Activated B cell treated with CpG ODN at 0.5 μM for 24 hours (primary cell): Measurements from ENCODE around the gene CASR. TPM values are rescaled to one million over a fixed set of nuclear protein-coding genes. Genes with fewer than 3 reads are reported as not detected.
A peak's percentile ranks its signal among the peaks of the same experiment; 100 is the strongest.

Experiments
- ATAC-seq: fragments of 200-7000 bp; cut with Tn5 transposase; one replicate; pipeline ENCODE4 v1.10.0; 2021; ENCODE audit warnings: low read depth, mild to moderate bottlenecking, moderate library complexity
- CTCF ChIA-PET: fragments of 350-600 bp; sonication (Branson Sonifier 250); formaldehyde crosslinking; loops from one replicate; lab custom pipeline; 2021; ENCODE audit warnings: antibody characterized with exemption; lab: Charles Lee
- POLR2A ChIA-PET: fragments of 350-600 bp; sonication (Branson Sonifier 250); formaldehyde crosslinking; loops from one replicate; lab custom pipeline; 2021; ENCODE audit warnings: antibody characterized with exemption; lab: Charles Lee
- DNase-seq: peaks from one replicate; pipeline ENCODE4 v3.0.0; 2022
- H3K27ac Mint-ChIP-seq: one replicate; pipeline ENCODE4 v1.8.0; 2020; ENCODE audit warnings: mixed read lengths
- H3K27me3 Mint-ChIP-seq: one replicate; pipeline ENCODE4 v1.8.0; 2021; ENCODE audit warnings: mixed read lengths
- H3K36me3 Mint-ChIP-seq: one replicate; pipeline ENCODE4 v1.8.0; 2021; ENCODE audit warnings: low read depth, mixed read lengths
- H3K4me1 Mint-ChIP-seq: one replicate; pipeline ENCODE4 v1.8.0; 2021; ENCODE audit warnings: mixed read lengths
- H3K4me3 Mint-ChIP-seq: one replicate; pipeline ENCODE4 v1.8.0; 2020; ENCODE audit warnings: mild to moderate bottlenecking, mixed read lengths
- H3K9me3 Mint-ChIP-seq: one replicate; pipeline ENCODE4 v1.8.0; 2020; ENCODE audit warnings: mixed read lengths
- CTCF ChIP-seq: fragments of 200-600 bp; IDR thresholded peaks from one replicate; pipeline ENCODE4 v1.8.0; 2022; ENCODE audit warnings: antibody characterized with exemption, mild to moderate bottlenecking
- intact Hi-C: fragments of 100-400 bp; cut with micrococcal nuclease; formaldehyde crosslinking; loops from one replicate; pipeline ENCODE4 v1.15.1; 2024
- total RNA-seq: library from RNA; stranded (reverse); gene quantifications from 2 replicates; pipeline ENCODE4 v1.2.3, GENCODE V29; 2022

The CASR gene
- total RNA-seq, 1 donor from 2014 or later, result 0.02 TPM

GRCh38 chr3:122247825-122248185, 64.3 kb downstream of the CASR start:
- DNase-seq (no peak), ATAC-seq (peak; percentile 81)
- Mint-ChIP-seq H3K27ac (peak overlapping the region; percentile 30), H3K36me3 (no peaks in the 10 kb centered on the region), H3K27me3 (no peaks in the 10 kb centered on the region), H3K9me3 (no peaks in the 10 kb centered on the region), H3K4me1 (peaks cover 36% of the 10 kb centered on the region), H3K4me3 (peak overlapping the region; percentile 16)
- POLR2A ChIA-PET, result interaction anchor here (1.3 kb wide), 1 partner anchor 14 kb away, joined by 3 read pairs; no protein-coding TSS in a partner anchor
- TF ChIP-seq CTCF, result no peak
- intact Hi-C loops, result loop anchor here (5.0 kb wide), 1 partner anchor 251 kb away; no protein-coding TSS in a partner anchor
- CTCF ChIA-PET, result interaction anchor here (0.7 to 1.3 kb wide), 3 partner anchors 11 to 146 kb away, joined by 3 read pairs; no protein-coding TSS in a partner anchor

- ChIA-PET CTCF (no interaction called here), POLR2A (interaction anchor here (0.5 to 0.6 kb wide), 2 partner anchors 38 to 196 kb away, joined by 3 to 4 read pairs; partner anchors contain the start of gene CD86)
- no peaks in the 10 kb centered on the region for H3K27me3 Mint-ChIP-seq
- TF ChIP-seq CTCF, result no peak
- H3K4me3 Mint-ChIP-seq, result no peak overlapping the region
- DNase-seq, result no peak
- ATAC-seq, result no peak
- no peak overlapping the region for H3K27ac Mint-ChIP-seq
- H3K4me1 Mint-ChIP-seq, result peaks cover 30% of the 10 kb centered on the region
- H3K36me3 Mint-ChIP-seq, result no peaks in the 10 kb centered on the region
- intact Hi-C loops, result no loop called here
- H3K9me3 Mint-ChIP-seq, result no peaks in the 10 kb centered on the region
These were observed 68.0 kb downstream of the CASR start for GRCh38 chr3:122251428-122251827.

GRCh38 chr3:122253581-122253980, 70.1 kb downstream of the CASR start:
- no peak for ATAC-seq

GRCh38 chr3:122255757-122256439, 72.4 kb downstream of the CASR start:
- TF ChIP-seq CTCF, result no peak
- H3K4me3 Mint-ChIP-seq, result no peak overlapping the region
- ATAC-seq (no peak), DNase-seq (no peak)
- ChIA-PET POLR2A (interaction anchor here (0.6 kb wide), 1 partner anchor 45 kb away, joined by 3 read pairs; no protein-coding TSS in a partner anchor), CTCF (interaction anchor here (0.9 to 3.2 kb wide), 4 partner anchors 10 to 373 kb away, joined by 3 to 15 read pairs (median 4); no protein-coding TSS in a partner anchor)
- H3K27me3 Mint-ChIP-seq, result no peaks in the 10 kb centered on the region
- peaks cover 19% of the 10 kb centered on the region for H3K4me1 Mint-ChIP-seq
- H3K36me3 Mint-ChIP-seq, result no peaks in the 10 kb centered on the region
- intact Hi-C loops, result no loop called here
- no peak overlapping the region for H3K27ac Mint-ChIP-seq
- H3K9me3 Mint-ChIP-seq, result no peaks in the 10 kb centered on the region

More at GRCh38 chr3:122253581-122253980, 70.1 kb downstream of the CASR start:
- no peak for DNase-seq
- no peak overlapping the region for H3K27ac Mint-ChIP-seq
- POLR2A ChIA-PET, result no interaction called here
- no peak for TF ChIP-seq CTCF
- no peak overlapping the region for H3K4me3 Mint-ChIP-seq
- peaks cover 15% of the 10 kb centered on the region for H3K4me1 Mint-ChIP-seq
- intact Hi-C loops, result no loop called here
- no peaks in the 10 kb centered on the region for H3K36me3 Mint-ChIP-seq
- H3K27me3 Mint-ChIP-seq, result no peaks in the 10 kb centered on the region
- no peaks in the 10 kb centered on the region for H3K9me3 Mint-ChIP-seq
- CTCF ChIA-PET, result interaction anchor here (3.2 kb wide), 1 partner anchor 152 kb away, joined by 15 read pairs; no protein-coding TSS in a partner anchor
